Activated CD8-positive, alpha-beta T cell treated with anti-CD3 and anti-CD28 coated beads for 36 hours (primary cell): ENCODE measurements around the gene TMEM232. TPM values are rescaled to one million over a fixed set of nuclear protein-coding genes. Genes with fewer than 3 reads are reported as not detected.

Source experiments
- ATAC-seq: fragments of 200-7000 bp; cut with Tn5 transposase; one replicate; pipeline ENCODE4 v1.10.0; 2021; ENCODE audit warnings: mild to moderate bottlenecking, moderate library complexity
- CTCF ChIA-PET: fragments of 350-600 bp; sonication (Branson Sonifier 250); formaldehyde crosslinking; loops from one replicate; lab custom pipeline; 2021; ENCODE audit warnings: antibody characterized with exemption; lab: Charles Lee
- POLR2A ChIA-PET: fragments of 350-600 bp; sonication (Branson Sonifier 250); formaldehyde crosslinking; loops from one replicate; lab custom pipeline; 2021; ENCODE audit warnings: antibody characterized with exemption; lab: Charles Lee
- DNase-seq: peaks from one replicate; pipeline ENCODE4 v3.0.0-alpha.2; 2020
- H3K27ac Mint-ChIP-seq: one replicate; pipeline ENCODE4 v1.8.0; 2021; ENCODE audit warnings: mild to moderate bottlenecking, mixed read lengths
- H3K27me3 Mint-ChIP-seq: one replicate; pipeline ENCODE4 v1.8.0; 2021; ENCODE audit warnings: mixed read lengths
- H3K36me3 Mint-ChIP-seq: one replicate; pipeline ENCODE4 v1.8.0; 2021; ENCODE audit warnings: low read depth, mixed read lengths
- H3K4me1 Mint-ChIP-seq: one replicate; pipeline ENCODE4 v1.8.0; 2021; ENCODE audit warnings: low read depth, mixed read lengths
- H3K4me3 Mint-ChIP-seq: one replicate; pipeline ENCODE4 v1.8.0; 2021; ENCODE audit warnings: mild to moderate bottlenecking, moderate library complexity, mixed read lengths
- H3K9me3 Mint-ChIP-seq: one replicate; pipeline ENCODE4 v1.8.0; 2021; ENCODE audit warnings: mixed read lengths
- intact Hi-C: fragments of 100-400 bp; cut with micrococcal nuclease; formaldehyde crosslinking; loops from one replicate; pipeline ENCODE4 v1.10.0; 2022
- total RNA-seq, 2 experiments: library from RNA; stranded (reverse); gene quantifications; one replicate each; pipeline ENCODE4 v1.2.3, GENCODE V29; 2021
- TF ChIP-seq, protein P1 (sequence below): fragments of 200-600 bp; IDR thresholded peaks from one replicate; pipeline ENCODE4 v1.8.0; 2022; ENCODE audit warnings: antibody characterized with exemption, mild to moderate bottlenecking

The TMEM232 gene
- total RNA-seq, 2 experiments from 2014 or later, result 0.27 to 0.49 TPM

- ChIA-PET POLR2A (no interaction called here), CTCF (no interaction called here)
- Mint-ChIP-seq H3K4me3 (no peak overlapping the region), H3K9me3 (no peaks in the 10 kb centered on the region), H3K36me3 (peaks cover 18% of the 10 kb centered on the region), H3K27ac (no peak overlapping the region), H3K27me3 (no peaks in the 10 kb centered on the region), H3K4me1 (no peaks in the 10 kb centered on the region)
- ATAC-seq (no peak), DNase-seq (no peak)
- TF ChIP-seq, protein P1, sequence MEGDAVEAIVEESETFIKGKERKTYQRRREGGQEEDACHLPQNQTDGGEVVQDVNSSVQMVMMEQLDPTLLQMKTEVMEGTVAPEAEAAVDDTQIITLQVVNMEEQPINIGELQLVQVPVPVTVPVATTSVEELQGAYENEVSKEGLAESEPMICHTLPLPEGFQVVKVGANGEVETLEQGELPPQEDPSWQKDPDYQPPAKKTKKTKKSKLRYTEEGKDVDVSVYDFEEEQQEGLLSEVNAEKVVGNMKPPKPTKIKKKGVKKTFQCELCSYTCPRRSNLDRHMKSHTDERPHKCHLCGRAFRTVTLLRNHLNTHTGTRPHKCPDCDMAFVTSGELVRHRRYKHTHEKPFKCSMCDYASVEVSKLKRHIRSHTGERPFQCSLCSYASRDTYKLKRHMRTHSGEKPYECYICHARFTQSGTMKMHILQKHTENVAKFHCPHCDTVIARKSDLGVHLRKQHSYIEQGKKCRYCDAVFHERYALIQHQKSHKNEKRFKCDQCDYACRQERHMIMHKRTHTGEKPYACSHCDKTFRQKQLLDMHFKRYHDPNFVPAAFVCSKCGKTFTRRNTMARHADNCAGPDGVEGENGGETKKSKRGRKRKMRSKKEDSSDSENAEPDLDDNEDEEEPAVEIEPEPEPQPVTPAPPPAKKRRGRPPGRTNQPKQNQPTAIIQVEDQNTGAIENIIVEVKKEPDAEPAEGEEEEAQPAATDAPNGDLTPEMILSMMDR, result no peak
- intact Hi-C loops, result no loop called here
Measured at GRCh38 chr5:110760158-110760557, 33.7 kb upstream of the TMEM232 start.

- H3K27me3 Mint-ChIP-seq, result no peaks in the 10 kb centered on the region
- peak; percentile 15 for DNase-seq
- no peaks in the 10 kb centered on the region for H3K9me3 Mint-ChIP-seq
- TF ChIP-seq, protein P1, result peak; percentile 82
- H3K4me3 Mint-ChIP-seq, result no peak overlapping the region
- H3K36me3 Mint-ChIP-seq, result peaks cover 30% of the 10 kb centered on the region
- no peak overlapping the region for H3K27ac Mint-ChIP-seq
- H3K4me1 Mint-ChIP-seq, result peaks cover 26% of the 10 kb centered on the region
- ChIA-PET POLR2A (no interaction called here), CTCF (interaction anchor here (0.6 to 2.8 kb wide), 8 partner anchors 8 to 348 kb away, joined by 3 to 19 read pairs (median 4); partner anchors contain the start of gene SLC25A46)
- intact Hi-C loops, result no loop called here
- peak; percentile 24 for ATAC-seq
Measured at GRCh38 chr5:110757118-110757729, 30.8 kb upstream of the TMEM232 start.

GRCh38 chr5:110754181-110754580 is 27.7 kb upstream of the TMEM232 start:
- TF ChIP-seq, protein P1, result no peak
- H3K27me3 Mint-ChIP-seq, result no peaks in the 10 kb centered on the region
- intact Hi-C loops, result loop anchor here (5.0 kb wide), 1 partner anchor 338 kb away; the partner anchor contains the start of gene WDR36
- H3K4me1 Mint-ChIP-seq, result peaks cover 47% of the 10 kb centered on the region
- CTCF ChIA-PET, result no interaction called here
- DNase-seq (no peak), ATAC-seq (no peak)
- H3K36me3 Mint-ChIP-seq, result peaks cover 46% of the 10 kb centered on the region
- H3K4me3 Mint-ChIP-seq, result no peak overlapping the region
- POLR2A ChIA-PET, result no interaction called here
- peak overlapping the region; percentile 23 for H3K27ac Mint-ChIP-seq
- H3K9me3 Mint-ChIP-seq, result no peaks in the 10 kb centered on the region

GRCh38 chr5:110753600-110753999 is 27.1 kb upstream of the TMEM232 start:
- TF ChIP-seq, protein P1, result no peak
- H3K27ac Mint-ChIP-seq, result peak overlapping the region; percentile 44
- H3K4me3 Mint-ChIP-seq, result no peak overlapping the region
- H3K4me1 Mint-ChIP-seq, result peaks cover 50% of the 10 kb centered on the region
- no peaks in the 10 kb centered on the region for H3K27me3 Mint-ChIP-seq
- POLR2A ChIA-PET, result no interaction called here
- CTCF ChIA-PET, result no interaction called here
- DNase-seq, result no peak
- intact Hi-C loops, result loop anchor here (5.0 kb wide), 1 partner anchor 339 kb away; the partner anchor contains the start of gene WDR36
- peaks cover 52% of the 10 kb centered on the region for H3K36me3 Mint-ChIP-seq
- no peaks in the 10 kb centered on the region for H3K9me3 Mint-ChIP-seq
- ATAC-seq, result no peak

DNA sequence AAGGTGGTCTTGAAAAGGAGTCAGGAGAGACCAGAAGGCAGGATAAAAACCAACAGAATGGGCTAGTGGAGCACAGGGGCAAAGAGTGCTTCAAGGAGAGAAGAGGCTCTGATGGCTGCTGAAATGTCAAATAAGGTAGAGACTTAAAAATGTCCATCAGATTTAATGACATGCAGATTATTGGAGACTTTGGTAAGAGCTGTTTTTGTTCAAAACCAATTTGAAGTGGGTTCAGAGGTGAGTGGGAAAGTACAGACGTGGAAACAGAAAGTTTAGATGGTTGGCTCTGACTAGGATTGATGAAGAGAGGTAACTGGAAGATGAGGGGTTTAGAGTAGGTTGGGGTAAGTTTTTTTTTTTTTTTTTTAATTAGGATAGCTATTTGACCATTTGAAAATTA is 26.5 kb upstream of the TMEM232 start:
- H3K4me1 Mint-ChIP-seq, result peaks cover 50% of the 10 kb centered on the region
- H3K4me3 Mint-ChIP-seq, result peak overlapping the region; percentile 51
- ChIA-PET CTCF (no interaction called here), POLR2A (no interaction called here)
- DNase-seq, result peak; percentile 11
- H3K36me3 Mint-ChIP-seq, result peaks cover 53% of the 10 kb centered on the region
- no peaks in the 10 kb centered on the region for H3K27me3 Mint-ChIP-seq
- peak overlapping the region; percentile 94 for H3K27ac Mint-ChIP-seq
- H3K9me3 Mint-ChIP-seq, result no peaks in the 10 kb centered on the region
- TF ChIP-seq, protein P1, result no peak
- intact Hi-C loops, result loop anchor here (5.0 kb wide), 1 partner anchor 339 kb away; the partner anchor contains the start of gene WDR36
- ATAC-seq, result peak; percentile 50
